Measurements from ENCODE around the gene GIGYF2. TPM values are rescaled to one million over a fixed set of nuclear protein-coding genes. Genes with fewer than 3 reads are reported as not detected.
"Not testable (repeated sequence)": the region's sequence is repeated elsewhere in the genome, so short reads cannot be mapped to it uniquely, and the experiment has no call there.

Gene GIGYF2
- total RNA-seq, 1 donor from 2014 or later, result 46.7 TPM

GRCh38 chr2:232707076-232707475 lies 9.9 kb downstream of the GIGYF2 start:
- H3K4me3 ChIP-seq (ENCODE audit: low read depth, low read length), result no peak overlapping the region
- DNase-seq (ENCODE audit: low read depth), result no peak
- TF ChIP-seq, protein P1, sequence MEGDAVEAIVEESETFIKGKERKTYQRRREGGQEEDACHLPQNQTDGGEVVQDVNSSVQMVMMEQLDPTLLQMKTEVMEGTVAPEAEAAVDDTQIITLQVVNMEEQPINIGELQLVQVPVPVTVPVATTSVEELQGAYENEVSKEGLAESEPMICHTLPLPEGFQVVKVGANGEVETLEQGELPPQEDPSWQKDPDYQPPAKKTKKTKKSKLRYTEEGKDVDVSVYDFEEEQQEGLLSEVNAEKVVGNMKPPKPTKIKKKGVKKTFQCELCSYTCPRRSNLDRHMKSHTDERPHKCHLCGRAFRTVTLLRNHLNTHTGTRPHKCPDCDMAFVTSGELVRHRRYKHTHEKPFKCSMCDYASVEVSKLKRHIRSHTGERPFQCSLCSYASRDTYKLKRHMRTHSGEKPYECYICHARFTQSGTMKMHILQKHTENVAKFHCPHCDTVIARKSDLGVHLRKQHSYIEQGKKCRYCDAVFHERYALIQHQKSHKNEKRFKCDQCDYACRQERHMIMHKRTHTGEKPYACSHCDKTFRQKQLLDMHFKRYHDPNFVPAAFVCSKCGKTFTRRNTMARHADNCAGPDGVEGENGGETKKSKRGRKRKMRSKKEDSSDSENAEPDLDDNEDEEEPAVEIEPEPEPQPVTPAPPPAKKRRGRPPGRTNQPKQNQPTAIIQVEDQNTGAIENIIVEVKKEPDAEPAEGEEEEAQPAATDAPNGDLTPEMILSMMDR (IDR thresholded peaks at IDR 0.05; ENCODE audit: insufficient read depth, low read length, poor library complexity, severe bottlenecking), result no peak
- H3K27me3 ChIP-seq (ENCODE audit: control insufficient read depth, insufficient read depth, low read length), result no peaks in the 10 kb centered on the region
- no peaks in the 10 kb centered on the region for H3K36me3 ChIP-seq (ENCODE audit: control insufficient read depth, insufficient read depth, low read length)

DNA sequence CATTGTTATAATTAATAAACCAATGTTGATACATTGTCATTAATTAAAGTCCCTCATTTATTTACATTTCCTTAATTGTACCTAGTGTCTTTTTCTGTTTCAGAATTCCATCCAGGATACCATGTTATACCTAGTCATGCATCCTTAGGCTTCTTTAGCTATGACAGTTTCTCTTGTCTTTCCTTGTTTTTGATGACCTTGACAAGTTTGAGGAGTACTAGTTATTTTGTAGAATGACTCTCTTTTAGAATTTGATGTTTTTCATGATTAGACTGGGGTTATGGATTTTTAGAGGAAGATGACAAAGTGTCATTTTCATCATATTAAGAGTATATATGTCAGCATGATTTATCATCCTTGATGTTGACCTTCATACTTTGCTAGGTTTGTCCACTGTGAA lies 16.4 kb downstream of the GIGYF2 start:
- TF ChIP-seq, protein P1 (IDR thresholded peaks at IDR 0.05; ENCODE audit: insufficient read depth, low read length, poor library complexity, severe bottlenecking), result no peak
- H3K27me3 ChIP-seq (ENCODE audit: control insufficient read depth, insufficient read depth, low read length), result no peaks in the 10 kb centered on the region
- DNase-seq (ENCODE audit: low read depth), result no peak
- H3K4me3 ChIP-seq (ENCODE audit: low read depth, low read length), result no peak overlapping the region
- no peaks in the 10 kb centered on the region for H3K36me3 ChIP-seq (ENCODE audit: control insufficient read depth, insufficient read depth, low read length)

DNA sequence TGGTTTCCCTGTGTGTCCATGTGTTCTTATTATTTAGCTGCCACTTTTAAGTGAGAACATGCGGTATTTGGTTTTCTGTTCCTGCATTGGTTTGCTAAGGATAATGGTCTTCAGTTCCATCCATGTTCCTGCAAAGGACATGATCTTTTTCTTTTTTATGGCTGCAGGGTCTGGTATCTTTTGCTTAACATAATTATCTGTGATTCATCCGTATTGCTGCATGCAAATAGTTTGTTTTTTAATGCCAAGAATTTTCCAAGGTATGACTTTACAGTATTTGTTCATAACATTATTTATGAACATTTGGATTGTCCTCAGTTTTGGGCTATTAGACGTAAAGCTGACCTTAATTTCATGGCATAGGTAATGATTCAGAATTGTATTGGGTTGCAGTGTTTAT lies 17.8 kb downstream of the GIGYF2 start:
- Histone ChIP-seq H3K4me3 (ENCODE audit: low read depth, low read length) (no peak overlapping the region), H3K27me3 (ENCODE audit: control insufficient read depth, insufficient read depth, low read length) (no peaks in the 10 kb centered on the region), H3K36me3 (ENCODE audit: control insufficient read depth, insufficient read depth, low read length) (no peaks in the 10 kb centered on the region)
- DNase-seq (ENCODE audit: low read depth), result no peak
- TF ChIP-seq, protein P1 (IDR thresholded peaks at IDR 0.05; ENCODE audit: insufficient read depth, low read length, poor library complexity, severe bottlenecking), result no peak

DNA sequence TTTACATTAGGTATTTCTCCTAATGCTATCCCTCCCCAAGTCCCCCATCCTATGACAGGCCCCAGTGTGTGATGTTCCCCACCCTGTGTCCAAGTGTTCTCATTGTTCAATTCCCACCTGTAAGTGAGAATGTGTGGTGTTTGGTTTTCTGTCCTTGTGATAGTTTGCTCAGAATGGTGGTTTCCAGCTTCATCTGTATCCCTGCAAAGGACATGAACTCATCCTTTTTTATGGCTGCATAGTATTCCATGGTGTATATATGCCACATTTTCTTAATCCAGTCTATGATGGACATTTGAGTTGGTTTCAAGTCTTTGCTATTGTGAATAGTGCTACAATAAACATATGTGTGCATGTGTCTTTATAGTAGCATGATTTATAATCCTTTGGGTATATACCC lies 22.9 kb downstream of the GIGYF2 start:
- not testable (repeated sequence) for DNase-seq (ENCODE audit: low read depth); H3K27me3 ChIP-seq (ENCODE audit: control insufficient read depth, insufficient read depth, low read length); H3K36me3 ChIP-seq (ENCODE audit: control insufficient read depth, insufficient read depth, low read length); H3K4me3 ChIP-seq (ENCODE audit: low read depth, low read length)

- Histone ChIP-seq H3K36me3 (ENCODE audit: control insufficient read depth, insufficient read depth, low read length) (no peaks in the 10 kb centered on the region), H3K27me3 (ENCODE audit: control insufficient read depth, insufficient read depth, low read length) (no peaks in the 10 kb centered on the region), H3K4me3 (ENCODE audit: low read depth, low read length) (no peak overlapping the region)
- TF ChIP-seq, protein P1 (IDR thresholded peaks at IDR 0.05; ENCODE audit: insufficient read depth, low read length, poor library complexity, severe bottlenecking), result no peak
- no peak for DNase-seq (ENCODE audit: low read depth)
Observed at GRCh38 chr2:232721261-232721660, 24.1 kb downstream of the GIGYF2 start.

DNA sequence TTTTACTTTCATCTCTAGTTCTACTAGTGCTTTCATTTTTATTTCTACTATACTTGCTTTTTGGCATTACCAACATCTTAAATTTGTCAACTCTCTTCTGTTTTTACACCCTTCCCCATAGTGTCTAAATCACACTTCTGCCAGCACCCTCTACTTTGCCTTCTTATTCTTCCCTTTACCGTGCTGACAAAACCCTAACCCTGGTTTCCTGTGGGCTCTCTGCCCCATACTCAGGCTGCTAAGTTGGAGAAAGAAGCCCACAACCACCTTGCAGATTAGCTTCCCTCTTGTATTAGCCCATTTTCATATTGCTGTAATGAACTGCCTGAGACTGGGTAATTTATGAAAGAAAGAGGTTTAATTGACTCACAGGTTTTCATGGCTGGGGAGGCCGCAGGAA lies 24.8 kb downstream of the GIGYF2 start:
- Histone ChIP-seq H3K36me3 (ENCODE audit: control insufficient read depth, insufficient read depth, low read length) (no peaks in the 10 kb centered on the region), H3K4me3 (ENCODE audit: low read depth, low read length) (no peak overlapping the region), H3K27me3 (ENCODE audit: control insufficient read depth, insufficient read depth, low read length) (no peaks in the 10 kb centered on the region)
- no peak for DNase-seq (ENCODE audit: low read depth)
- TF ChIP-seq, protein P1 (IDR thresholded peaks at IDR 0.05; ENCODE audit: insufficient read depth, low read length, poor library complexity, severe bottlenecking), result no peak
